GM23248 (cell line): ENCODE measurements around the gene RELN. TPM values are rescaled to one million over a fixed set of nuclear protein-coding genes. Genes with fewer than 3 reads are reported as not detected.
A peak's percentile ranks its signal among the peaks of the same experiment; 100 is the strongest.

Source experiments
- DNase-seq: peaks from one replicate; pipeline ENCODE4 v3.0.0-alpha.2; 2015
- H2AFZ ChIP-seq: fragments of 200-600 bp; sonication (generic); 2 replicates; pipeline ENCODE4 v1.6.1; 2016; ENCODE audit warnings: antibody characterized with exemption
- H3F3A ChIP-seq: fragments of 200-600 bp; sonication (generic); 2 replicates; pipeline ENCODE4 v1.6.1; 2016; ENCODE audit warnings: mild to moderate bottlenecking, antibody characterized with exemption, mixed run types; ENCODE audit not compliant: insufficient read depth
- H3K27ac ChIP-seq: fragments of 200-600 bp; sonication (generic); 2 replicates; pipeline ENCODE4 v1.5.1; 2016; ENCODE audit warnings: mild to moderate bottlenecking
- H3K27me3 ChIP-seq: fragments of 200-600 bp; sonication (generic); replicated peaks from 2 replicates; pipeline ENCODE4 v1.6.1; 2016; ENCODE audit warnings: mild to moderate bottlenecking; ENCODE audit not compliant: insufficient read depth
- H3K36me3 ChIP-seq: fragments of 200-600 bp; sonication (generic); 2 replicates; pipeline ENCODE4 v1.6.1; 2016; ENCODE audit warnings: low read depth, mild to moderate bottlenecking
- H3K4me1 ChIP-seq: fragments of 200-600 bp; sonication (generic); 2 replicates; pipeline ENCODE4 v1.6.1; 2016; ENCODE audit warnings: mild to moderate bottlenecking; ENCODE audit not compliant: insufficient read depth
- H3K4me2 ChIP-seq: fragments of 200-600 bp; sonication (generic); one replicate; pipeline ENCODE4 v1.6.1; 2016; ENCODE audit warnings: mild to moderate bottlenecking; ENCODE audit not compliant: unreplicated experiment
- H3K4me3 ChIP-seq: fragments of 200-600 bp; sonication (generic); 2 replicates; pipeline ENCODE4 v1.5.1; 2016; ENCODE audit warnings: mild to moderate bottlenecking
- H3K79me2 ChIP-seq: fragments of 200-600 bp; sonication (generic); 2 replicates; pipeline ENCODE4 v1.6.1; 2016; ENCODE audit warnings: mild to moderate bottlenecking; ENCODE audit not compliant: insufficient read depth
- H3K9ac ChIP-seq: fragments of 200-600 bp; sonication (generic); 2 replicates; pipeline ENCODE4 v1.6.1; 2016; ENCODE audit warnings: mild to moderate bottlenecking
- H3K9me2 ChIP-seq: fragments of 200-600 bp; sonication (generic); 2 replicates; pipeline ENCODE4 v1.6.1; 2016; ENCODE audit warnings: mixed run types, mild to moderate bottlenecking, moderate library complexity; ENCODE audit not compliant: insufficient read depth
- H3K9me3 ChIP-seq: fragments of 200-600 bp; sonication (generic); one replicate; pipeline ENCODE4 v1.6.1; 2017; ENCODE audit warnings: low read depth
- H4K20me1 ChIP-seq: fragments of 200-600 bp; sonication (generic); 2 replicates; pipeline ENCODE4 v1.6.0; 2016; ENCODE audit not compliant: insufficient read depth
- EZH2 ChIP-seq: fragments of 200-600 bp; sonication (generic); IDR thresholded peaks from 2 replicates; pipeline ENCODE4 v1.6.1; 2018; ENCODE audit warnings: antibody characterized with exemption, mild to moderate bottlenecking; ENCODE audit not compliant: insufficient read depth, poor library complexity, severe bottlenecking
- EZH2phosphoT487 ChIP-seq: fragments of 200-600 bp; sonication (generic); IDR thresholded peaks from 2 replicates; pipeline ENCODE4 v1.6.1; 2018; ENCODE audit warnings: antibody characterized with exemption, moderate library complexity, mild to moderate bottlenecking, low read depth; ENCODE audit not compliant: insufficient read depth
- WGBS, 2 experiments: methylation state at CpG; one replicate each; pipeline ENCODE4 v1.1.6; 2015 to 2017; ENCODE audit warnings: low lambda C conversion rate in 2 of 2, low coverage in 1 of 2; ENCODE audit errors: missing lambda C conversion rate in 2 of 2; 5-methylcytosine and 5-hydroxymethylcytosine counted together
- in situ Hi-C: fragments of 300-500 bp; cut with MboI; formaldehyde crosslinking; loops from 2 replicates; pipeline ENCODE4 v1.15.0; 2020
- polyA plus RNA-seq: library from polyadenylated mRNA; unstranded; fragments of >200 nt; fragmentation: Nextera tagmentation; extraction: Ambion mirVana; gene quantifications from 2 replicates; pipeline ENCODE4 v1.2.1, GENCODE V29; 2016
- total RNA-seq: library from RNA; depleted of rRNA; stranded (reverse); fragments of >200 nt; shearing (Covaris generic); gene quantifications from 2 replicates; pipeline ENCODE4 v1.2.3, GENCODE V29; 2014

Gene RELN
- total and polyA plus RNA-seq, 2 experiments from 2014 or later, result 0.76 to 0.97 TPM

- TF ChIP-seq EZH2phosphoT487 (no peak), EZH2 (no peak)
- no peaks in the 10 kb centered on the region for H3K27me3 ChIP-seq
- DNase-seq, result no peak
- H3K9ac ChIP-seq, result no peak overlapping the region
- H4K20me1 ChIP-seq, result no peaks in the 10 kb centered on the region
- H3K9me3 ChIP-seq, result no peaks in the 10 kb centered on the region
- WGBS, 2 experiments, result 83 to 84% methylated on average over 9 of the region's 9 CpGs
- H3K4me1 ChIP-seq, result peaks cover 48% of the 10 kb centered on the region
- H2AFZ ChIP-seq, result no peak overlapping the region
- H3K36me3 ChIP-seq, result no peaks in the 10 kb centered on the region
- H3K27ac ChIP-seq, result no peak overlapping the region
- H3K4me2 ChIP-seq, result no peak overlapping the region
- H3K4me3 ChIP-seq, result no peak overlapping the region
- H3K79me2 ChIP-seq, result no peaks in the 10 kb centered on the region
- H3F3A ChIP-seq, result peaks cover 29% of the 10 kb centered on the region
- H3K9me2 ChIP-seq, result no peaks in the 10 kb centered on the region
- in situ Hi-C loops, result no loop called here
Measured at GRCh38 chr7:103714376-103714927, 275.0 kb downstream of the RELN start.

DNA sequence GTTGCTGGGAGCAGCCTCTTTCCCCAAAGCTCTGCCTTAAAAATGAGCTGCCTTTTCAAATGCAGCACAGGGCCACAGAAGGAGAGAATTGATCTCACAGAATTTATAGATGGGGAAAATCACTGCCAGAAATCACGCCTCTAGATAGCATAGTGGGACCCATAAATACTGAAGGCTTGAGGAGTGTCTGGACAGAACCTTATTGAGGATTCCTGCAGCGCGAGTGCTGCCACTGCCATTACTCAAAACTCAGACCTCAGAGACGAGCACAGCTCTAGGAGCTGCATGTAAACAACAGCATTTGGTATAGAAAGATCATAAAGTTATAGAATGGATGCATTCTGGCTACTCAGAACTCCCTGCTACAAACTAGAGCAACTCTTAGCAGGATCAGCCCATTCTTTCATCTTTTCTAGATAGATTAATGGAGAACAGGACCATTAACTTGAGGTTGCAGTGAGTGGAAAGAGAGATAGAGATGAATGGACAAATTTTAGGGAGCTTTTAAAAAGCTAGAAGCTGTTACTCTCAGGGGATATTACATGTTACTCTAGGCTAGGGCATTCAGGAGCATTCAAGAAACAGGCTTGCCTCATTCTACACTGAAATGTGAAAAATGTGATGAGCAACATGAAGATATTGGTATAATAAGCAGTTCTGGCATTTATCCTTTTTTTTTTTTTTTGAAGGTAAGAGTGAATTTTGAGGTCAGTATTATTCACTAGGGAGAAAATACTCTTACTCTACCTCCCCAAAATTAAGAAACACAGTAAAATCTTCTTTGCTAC is 276.3 kb downstream of the RELN start:
- H3K79me2 ChIP-seq, result no peaks in the 10 kb centered on the region
- no peak overlapping the region for H3K27ac ChIP-seq
- H3K36me3 ChIP-seq, result no peaks in the 10 kb centered on the region
- no peaks in the 10 kb centered on the region for H3K9me3 ChIP-seq
- DNase-seq, result peak; percentile 36
- in situ Hi-C loops, result no loop called here
- H3K27me3 ChIP-seq, result no peaks in the 10 kb centered on the region
- H4K20me1 ChIP-seq, result no peaks in the 10 kb centered on the region
- TF ChIP-seq EZH2 (no peak), EZH2phosphoT487 (no peak)
- H3K4me3 ChIP-seq, result no peak overlapping the region
- H3K9me2 ChIP-seq, result no peaks in the 10 kb centered on the region
- 82 to 93% methylated on average over 4 of the region's 4 CpGs for WGBS, 2 experiments
- no peak overlapping the region for H3K9ac ChIP-seq
- peaks cover 35% of the 10 kb centered on the region for H3K4me1 ChIP-seq
- peak overlapping the region; percentile 39 for H3K4me2 ChIP-seq
- H3F3A ChIP-seq, result peaks cover 17% of the 10 kb centered on the region
- peak overlapping the region; percentile 13; the same call in 1 of the 2 replicates for H2AFZ ChIP-seq

DNA sequence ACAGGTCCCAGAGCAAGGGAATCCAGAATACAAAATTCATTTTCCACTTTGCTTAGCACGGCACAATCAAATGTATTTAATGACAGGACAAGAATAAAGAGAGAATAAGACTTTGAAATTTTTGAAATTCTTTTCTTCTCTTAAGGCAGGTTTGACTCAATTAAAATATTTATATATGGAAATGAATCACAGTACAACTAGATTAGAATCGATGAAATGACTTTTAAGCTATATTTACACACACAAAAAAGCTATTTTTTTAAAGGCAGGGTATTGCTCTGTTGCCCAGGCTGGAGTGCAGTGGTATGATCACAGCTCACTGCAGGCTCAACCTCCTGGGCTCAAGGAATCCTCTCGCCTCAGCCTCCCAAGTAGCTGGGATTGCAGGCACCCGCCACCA is 278.0 kb downstream of the RELN start:
- no peaks in the 10 kb centered on the region for H4K20me1 ChIP-seq
- no peaks in the 10 kb centered on the region for H3K9me3 ChIP-seq
- H3K27me3 ChIP-seq, result no peaks in the 10 kb centered on the region
- peaks cover 30% of the 10 kb centered on the region for H3K4me1 ChIP-seq
- no peak overlapping the region for H3K4me3 ChIP-seq
- no peaks in the 10 kb centered on the region for H3K36me3 ChIP-seq
- H3K27ac ChIP-seq, result no peak overlapping the region
- H3K4me2 ChIP-seq, result peak overlapping the region; percentile 35
- WGBS, 2 experiments, result 64 to 65% methylated on average over 4 of the region's 4 CpGs
- in situ Hi-C loops, result no loop called here
- no peaks in the 10 kb centered on the region for H3K79me2 ChIP-seq
- no peak overlapping the region for H3K9ac ChIP-seq
- peaks cover 12% of the 10 kb centered on the region for H3F3A ChIP-seq
- DNase-seq, result no peak
- H3K9me2 ChIP-seq, result no peaks in the 10 kb centered on the region
- no peak overlapping the region for H2AFZ ChIP-seq
- TF ChIP-seq EZH2phosphoT487 (no peak), EZH2 (no peak)

GRCh38 chr7:103710247-103710646 is 279.2 kb downstream of the RELN start:
- no peak overlapping the region; the same call in 1 of the 2 replicates for H3K9ac ChIP-seq
- no peaks in the 10 kb centered on the region for H3K79me2 ChIP-seq
- peak overlapping the region; percentile 68 for H3K27ac ChIP-seq
- no peaks in the 10 kb centered on the region for H3K9me2 ChIP-seq
- 39 to 40% methylated on average over 2 of the region's 2 CpGs for WGBS, 2 experiments
- peaks cover 12% of the 10 kb centered on the region for H3F3A ChIP-seq
- no peaks in the 10 kb centered on the region for H3K9me3 ChIP-seq
- peak overlapping the region; percentile 65 for H2AFZ ChIP-seq
- peak overlapping the region; percentile 35 for H3K4me2 ChIP-seq
- H3K36me3 ChIP-seq, result no peaks in the 10 kb centered on the region
- H3K27me3 ChIP-seq, result no peaks in the 10 kb centered on the region
- TF ChIP-seq EZH2 (no peak), EZH2phosphoT487 (no peak)
- peak; percentile 81 for DNase-seq
- peaks cover 30% of the 10 kb centered on the region for H3K4me1 ChIP-seq
- H3K4me3 ChIP-seq, result 0 out of 2 replicates have a peak overlapping the region, but pooled peaks have one; percentile 16
- no peaks in the 10 kb centered on the region for H4K20me1 ChIP-seq
- in situ Hi-C loops, result no loop called here
